ENCODE data around the gene STK4.

- TF ChIP-seq E2F4 (CRISPR knock-in tag; IDR thresholded peaks at IDR 0.05; ENCODE audit: borderline replicate concordance, low read depth) (no peak), MAX (CRISPR knock-in tag; IDR thresholded peaks at IDR 0.05) (no peak), CTCF (IDR thresholded peaks at IDR 0.05) (no peak), ATF3 (CRISPR knock-in tag; conservative IDR thresholded peaks at IDR 0.05) (no peak), PRDM15 (CRISPR knock-in tag; IDR thresholded peaks at IDR 0.05) (no peak), CBFB (CRISPR knock-in tag; IDR thresholded peaks at IDR 0.05; ENCODE audit: low read depth) (no peak), KAT7 (CRISPR knock-in tag; IDR thresholded peaks at IDR 0.05; ENCODE audit: borderline replicate concordance) (no peak), ZBTB21 (CRISPR knock-in tag; IDR thresholded peaks at IDR 0.05; ENCODE audit: borderline replicate concordance) (no peak), E2F5 (CRISPR knock-in tag; IDR thresholded peaks at IDR 0.05) (no peak), CREB1 (CRISPR knock-in tag; IDR thresholded peaks at IDR 0.05) (no peak), ZNF423 (CRISPR knock-in tag; IDR thresholded peaks at IDR 0.05) (no peak), ARID4B (CRISPR knock-in tag; IDR thresholded peaks at IDR 0.05; ENCODE audit: borderline replicate concordance) (no peak), TCF7 (CRISPR knock-in tag; IDR thresholded peaks at IDR 0.05; ENCODE audit: low read depth) (no peak)
These were observed 124.2 kb downstream of the STK4 start for GRCh38 chr20:45090481-45090880.
